Muscle layer of colon (tissue), 2 donors: ENCODE data around the gene DOK5.

Experiments
- H3K27ac ChIP-seq: one replicate; pipeline ENCODE4 v1.7.0; 2013; ENCODE audit warnings: low read depth, mild to moderate bottlenecking, low read length, moderate library complexity
- H3K27me3 ChIP-seq, 2 donors: one replicate each; pipeline ENCODE4 v1.7.0; 2013; ENCODE audit warnings: low read length in 2 of 2, mild to moderate bottlenecking in 2 of 2; ENCODE audit not compliant: insufficient read depth in 2 of 2, control insufficient read depth in 1 of 2
- H3K36me3 ChIP-seq: one replicate; pipeline ENCODE4 v1.7.0; 2013; ENCODE audit warnings: mild to moderate bottlenecking, low read length; ENCODE audit not compliant: insufficient read depth
- H3K4me1 ChIP-seq: one replicate; pipeline ENCODE4 v1.7.0; 2013; ENCODE audit warnings: mild to moderate bottlenecking, low read length; ENCODE audit not compliant: insufficient read depth
- H3K4me3 ChIP-seq, 2 donors: one replicate each; pipeline ENCODE4 v1.7.0; 2013; ENCODE audit warnings: low read length in 2 of 2, low read depth in 1 of 2, mild to moderate bottlenecking in 1 of 2, moderate library complexity in 1 of 2
- H3K9ac ChIP-seq: one replicate; pipeline ENCODE4 v1.7.0; 2013; ENCODE audit warnings: low read length
- H3K9me3 ChIP-seq: one replicate; pipeline ENCODE4 v1.7.0; 2013; ENCODE audit warnings: mild to moderate bottlenecking, low read length
- donor health status: abdominal sarcoma.
- donor health status: Adenocarcinoma of cecum.

Gene DOK5

DNA sequence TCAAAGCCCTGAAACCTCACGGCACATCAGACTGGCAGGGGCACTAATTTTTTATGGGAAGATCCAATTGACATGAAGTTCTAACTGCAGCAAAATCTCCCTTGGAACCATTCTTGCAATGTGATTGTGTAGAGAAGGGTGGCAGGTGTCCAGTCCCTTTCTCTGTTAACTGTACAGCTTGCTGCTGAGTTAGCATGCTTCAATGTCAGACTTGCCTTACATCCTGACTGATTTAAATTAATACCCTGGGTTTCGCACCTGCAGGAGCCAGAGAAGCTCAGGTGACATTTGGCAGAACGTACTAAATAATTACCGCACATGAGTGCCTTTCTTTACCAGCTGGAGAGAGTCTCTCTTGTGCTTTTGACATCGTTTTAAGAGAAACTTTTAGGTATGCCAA is 123.0 kb downstream of the DOK5 start:
- H3K9ac ChIP-seq: no peak overlapping the region
- H3K27me3 ChIP-seq: no peaks in the 10 kb centered on the region
- no peak overlapping the region for H3K4me3 ChIP-seq
- H3K27ac ChIP-seq: no peak overlapping the region
- H3K36me3 ChIP-seq: no peaks in the 10 kb centered on the region
- H3K4me1 ChIP-seq: no peaks in the 10 kb centered on the region
- no peaks in the 10 kb centered on the region for H3K9me3 ChIP-seq

DNA sequence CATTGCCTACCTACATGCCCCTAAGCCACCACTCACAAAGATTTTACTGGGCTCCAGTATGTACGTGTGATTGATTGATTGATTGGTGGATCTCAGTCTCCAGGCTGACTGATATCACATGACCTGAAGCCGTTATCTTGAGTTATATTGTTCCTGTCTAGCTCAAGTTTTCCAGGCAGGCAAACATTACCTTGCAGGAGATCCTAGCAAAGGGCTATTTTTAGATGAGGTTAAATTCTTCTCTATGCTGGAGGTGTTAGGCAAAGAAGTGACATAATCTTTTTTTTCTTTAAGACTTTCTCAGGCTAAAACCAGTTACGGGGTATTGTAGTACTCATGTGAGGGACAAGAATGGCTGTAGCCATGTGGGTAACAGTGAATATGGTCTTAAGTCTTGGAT is 125.2 kb downstream of the DOK5 start:
- no peaks in the 10 kb centered on the region for H3K9me3 ChIP-seq
- no peak overlapping the region for H3K4me3 ChIP-seq
- H3K27me3 ChIP-seq: no peaks in the 10 kb centered on the region
- H3K27ac ChIP-seq: no peak overlapping the region
- H3K4me1 ChIP-seq: no peaks in the 10 kb centered on the region
- H3K36me3 ChIP-seq: no peaks in the 10 kb centered on the region
- no peak overlapping the region for H3K9ac ChIP-seq

DNA sequence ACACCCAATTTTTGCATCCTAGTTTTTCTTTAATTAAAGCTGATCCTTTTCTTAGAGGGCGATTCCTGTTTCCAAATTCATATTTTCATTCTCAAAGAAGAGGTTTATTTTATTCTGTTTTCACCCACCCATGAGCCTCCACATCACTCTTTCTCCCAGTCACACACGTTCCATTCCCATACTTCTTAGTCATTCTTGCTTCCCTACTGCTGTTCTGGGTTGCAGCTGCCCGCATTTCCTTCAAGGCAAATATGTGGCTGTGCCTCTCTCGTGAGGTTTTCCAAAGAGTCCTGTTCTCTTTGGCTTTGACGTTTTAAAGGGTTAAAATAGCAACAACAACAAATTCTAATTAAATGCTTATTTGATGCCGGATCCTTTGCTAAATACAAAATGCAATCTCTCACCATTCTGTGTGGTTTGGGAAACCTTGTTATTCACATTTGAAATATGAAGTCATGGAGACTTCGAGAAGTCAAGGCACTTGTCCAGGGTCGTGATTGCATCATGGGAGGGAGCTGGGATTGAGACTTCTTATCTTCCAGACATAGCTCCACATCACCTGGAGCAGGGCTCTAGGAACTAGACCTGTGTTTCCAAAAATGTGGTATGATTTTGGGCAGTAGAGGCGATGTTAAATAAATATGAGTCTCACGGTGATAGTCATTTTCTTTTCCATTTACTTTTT is 126.6 kb downstream of the DOK5 start:
- Histone ChIP-seq H3K27ac (no peak overlapping the region), H3K4me3 (no peak overlapping the region), H3K9ac (no peak overlapping the region), H3K4me1 (no peaks in the 10 kb centered on the region), H3K36me3 (no peaks in the 10 kb centered on the region), H3K9me3 (no peaks in the 10 kb centered on the region), H3K27me3 (no peaks in the 10 kb centered on the region)

DNA sequence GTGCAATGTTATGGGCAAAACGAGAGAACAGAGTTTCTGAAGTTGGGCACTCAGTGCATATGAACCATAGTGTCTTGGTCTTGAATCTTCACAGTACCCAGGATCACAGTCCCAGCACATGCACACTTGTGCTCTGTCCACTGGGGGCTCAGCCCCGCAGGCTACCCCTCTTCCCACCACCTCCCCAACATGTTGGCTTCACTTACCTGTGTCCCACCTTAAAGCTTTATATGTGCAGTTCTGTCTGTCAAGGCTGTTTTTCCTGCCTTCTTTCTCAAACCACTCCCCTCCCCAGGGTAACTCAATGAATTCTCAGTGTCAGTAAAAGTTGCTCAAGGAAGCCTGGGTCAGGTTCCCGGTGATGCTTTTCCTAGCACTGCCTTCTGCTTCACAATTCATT is 129.9 kb downstream of the DOK5 start:
- H3K4me3 ChIP-seq: no peak overlapping the region
- no peak overlapping the region for H3K9ac ChIP-seq
- no peaks in the 10 kb centered on the region for H3K4me1 ChIP-seq
- H3K9me3 ChIP-seq: no peaks in the 10 kb centered on the region
- no peak overlapping the region for H3K27ac ChIP-seq
- H3K27me3 ChIP-seq: no peaks in the 10 kb centered on the region
- peaks cover under 1% of the 10 kb centered on the region for H3K36me3 ChIP-seq

DNA sequence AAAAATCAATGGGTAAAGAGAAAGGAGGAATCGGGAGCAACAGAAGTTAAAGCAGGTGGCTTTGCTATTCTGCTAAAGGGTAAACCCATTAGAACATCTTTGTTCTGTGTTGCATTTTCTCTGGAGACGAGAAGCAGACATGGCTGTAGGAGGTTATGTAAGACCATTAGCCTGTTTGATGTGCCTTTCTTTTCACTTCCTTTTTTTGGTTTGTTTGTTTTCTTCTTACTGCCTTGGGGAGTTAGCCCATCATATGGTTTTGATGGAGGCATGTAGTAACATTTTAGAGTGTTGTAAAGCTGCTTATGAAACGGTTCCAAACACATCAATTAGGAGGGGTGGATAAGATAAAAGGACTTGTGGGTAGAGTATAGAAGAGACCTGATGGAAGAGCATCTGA is 131.0 kb downstream of the DOK5 start:
- Histone ChIP-seq H3K4me1 (no peaks in the 10 kb centered on the region), H3K4me3 (no peak overlapping the region), H3K9me3 (no peaks in the 10 kb centered on the region), H3K27ac (no peak overlapping the region), H3K9ac (no peak overlapping the region), H3K36me3 (peaks cover 6% of the 10 kb centered on the region), H3K27me3 (no peaks in the 10 kb centered on the region)

DNA sequence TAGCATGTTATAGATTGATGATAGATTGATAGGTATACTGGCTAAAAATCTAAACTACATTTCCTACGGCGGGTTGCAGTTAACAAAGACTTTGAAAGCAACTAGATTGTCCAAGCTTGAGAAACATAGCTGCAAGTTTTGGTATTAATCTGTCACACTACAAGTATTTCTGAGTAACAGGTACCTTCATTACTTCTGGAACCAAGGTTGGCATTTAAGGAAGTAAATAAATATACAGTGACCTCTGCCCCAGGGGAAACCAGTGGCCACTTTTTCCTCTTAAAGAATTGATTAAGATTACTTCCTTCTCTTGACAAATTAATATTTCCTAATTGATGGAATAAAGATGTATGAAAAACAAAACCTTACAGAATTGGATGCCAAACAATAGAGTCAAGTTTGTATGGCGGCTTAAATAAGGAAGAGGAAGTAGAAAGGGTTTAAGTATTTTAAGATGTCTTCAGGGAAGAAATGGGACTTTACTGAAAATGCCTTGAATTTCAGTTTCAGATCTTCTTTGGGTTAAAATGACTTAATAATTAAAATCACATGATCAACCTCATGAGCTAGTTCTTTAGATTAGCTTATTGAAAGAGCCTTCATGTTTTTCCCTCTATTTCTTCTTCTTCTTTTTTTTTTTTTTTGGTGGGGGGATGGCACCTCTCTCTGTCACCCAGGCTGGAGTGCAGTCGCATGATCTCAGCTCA is 132.8 kb downstream of the DOK5 start:
- Histone ChIP-seq H3K9me3 (no peaks in the 10 kb centered on the region), H3K9ac (no peak overlapping the region), H3K4me1 (no peaks in the 10 kb centered on the region), H3K27me3 (no peaks in the 10 kb centered on the region), H3K36me3 (peaks cover 6% of the 10 kb centered on the region), H3K4me3 (no peak overlapping the region), H3K27ac (no peak overlapping the region)

DNA sequence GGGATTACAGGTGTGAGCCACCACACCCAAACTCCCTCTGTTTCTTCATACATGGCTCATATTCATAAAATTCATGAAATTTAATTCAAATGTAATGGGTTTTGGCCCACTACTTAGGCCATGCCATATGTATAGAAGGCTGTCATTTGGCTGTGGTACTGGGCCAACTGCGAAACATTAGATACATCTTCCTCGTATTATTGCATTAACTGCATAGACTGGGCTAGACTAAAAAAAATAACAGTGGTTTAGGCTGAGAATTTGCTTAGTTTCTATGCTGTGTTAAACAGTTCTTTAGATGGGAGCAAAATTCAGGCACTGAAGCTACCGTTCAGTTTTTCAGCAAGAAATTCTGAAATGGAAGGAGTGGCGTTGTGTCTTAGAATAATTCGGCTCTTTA is 133.6 kb downstream of the DOK5 start:
- Histone ChIP-seq H3K27ac (no peak overlapping the region), H3K4me1 (no peaks in the 10 kb centered on the region), H3K9me3 (no peaks in the 10 kb centered on the region), H3K36me3 (peaks cover 6% of the 10 kb centered on the region), H3K9ac (no peak overlapping the region), H3K4me3 (no peak overlapping the region), H3K27me3 (no peaks in the 10 kb centered on the region)

DNA sequence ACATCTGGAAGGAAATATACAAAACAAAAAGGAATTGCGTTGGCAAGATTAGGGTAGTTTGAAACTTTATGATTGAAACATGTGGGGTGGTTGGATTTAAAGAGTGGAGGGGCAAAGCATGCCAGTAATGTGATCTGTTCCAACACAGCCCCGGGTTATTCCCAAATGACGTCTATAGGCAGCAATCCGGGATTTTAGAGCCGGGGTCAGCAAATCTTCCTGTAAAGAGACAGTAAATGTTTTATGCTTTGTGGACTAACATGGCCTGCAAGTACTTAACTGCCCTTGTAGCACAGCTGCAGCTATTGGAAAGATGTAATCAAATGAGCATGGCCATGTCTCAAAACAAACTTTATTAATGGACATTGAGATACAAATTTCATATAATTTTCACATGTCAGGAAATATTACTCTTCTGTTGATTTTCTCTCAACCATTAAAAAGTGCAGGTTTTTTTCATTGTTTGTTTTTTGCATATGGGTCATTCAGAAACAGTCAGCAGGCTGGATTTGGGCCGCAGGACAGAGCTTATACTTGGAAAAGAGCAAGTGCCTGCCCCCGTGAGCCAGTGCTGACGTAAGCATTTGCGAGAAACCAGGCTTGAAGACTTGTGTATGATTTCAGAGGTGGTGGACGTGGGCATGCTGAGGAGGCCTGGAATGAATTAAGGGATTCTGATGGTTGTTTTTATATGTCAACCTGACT is 136.5 kb downstream of the DOK5 start:
- Histone ChIP-seq H3K27ac (no peak overlapping the region), H3K36me3 (peaks cover 6% of the 10 kb centered on the region), H3K4me1 (no peaks in the 10 kb centered on the region), H3K9ac (no peak overlapping the region), H3K27me3 (no peaks in the 10 kb centered on the region), H3K4me3 (no peak overlapping the region), H3K9me3 (no peaks in the 10 kb centered on the region)

DNA sequence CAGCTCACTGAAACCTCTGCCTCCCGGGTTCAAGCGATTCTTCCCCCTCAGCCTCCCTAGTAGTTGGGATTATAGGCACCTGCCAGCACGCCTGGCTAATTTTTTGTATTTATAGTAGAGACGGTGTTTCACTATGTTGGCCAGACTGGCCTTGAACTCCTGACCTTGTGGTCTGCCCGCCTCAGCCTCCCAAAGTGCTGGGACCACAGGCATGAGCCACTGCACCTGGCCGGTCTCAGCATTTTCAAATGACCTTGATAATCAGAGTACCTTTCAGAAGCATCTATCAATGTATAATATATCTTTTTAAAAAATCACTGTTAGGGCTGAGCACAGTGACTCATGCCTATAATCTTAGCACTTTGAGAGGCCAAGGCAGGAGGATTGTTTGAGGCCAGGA is 143.0 kb downstream of the DOK5 start:
- Histone ChIP-seq H3K27me3 (no peaks in the 10 kb centered on the region), H3K4me1 (no peaks in the 10 kb centered on the region)

DNA sequence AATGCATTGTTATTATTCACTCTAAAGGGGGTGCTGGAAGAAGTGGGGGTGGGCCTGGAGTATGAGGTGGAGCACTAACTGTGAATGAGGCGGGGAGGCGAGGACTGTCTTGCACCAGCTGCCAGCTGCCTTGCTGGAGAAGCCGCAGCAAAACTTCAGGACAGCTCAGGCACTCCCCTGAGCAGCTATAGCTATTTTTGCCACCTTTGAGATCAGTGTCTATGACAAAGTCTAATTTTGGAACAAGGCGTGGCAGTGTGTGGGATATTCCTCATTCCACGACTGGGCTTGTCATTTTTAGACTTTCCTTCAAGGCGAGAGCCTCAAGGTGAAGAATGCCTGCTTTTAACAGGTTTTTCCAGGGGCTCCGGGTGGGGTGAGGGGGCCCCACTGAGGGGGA is 143.8 kb downstream of the DOK5 start:
- Histone ChIP-seq H3K27ac (no peak overlapping the region), H3K9ac (no peak overlapping the region), H3K36me3 (no peaks in the 10 kb centered on the region), H3K4me1 (no peaks in the 10 kb centered on the region), H3K4me3 (no peak overlapping the region), H3K9me3 (no peaks in the 10 kb centered on the region), H3K27me3 (no peaks in the 10 kb centered on the region)

More for the DNA sequence above, 143.0 kb downstream of the DOK5 start:
- no peak overlapping the region for H3K4me3 ChIP-seq
- H3K27ac ChIP-seq: no peak overlapping the region
- no peaks in the 10 kb centered on the region for H3K9me3 ChIP-seq
- no peak overlapping the region for H3K9ac ChIP-seq
- no peaks in the 10 kb centered on the region for H3K36me3 ChIP-seq

DNA sequence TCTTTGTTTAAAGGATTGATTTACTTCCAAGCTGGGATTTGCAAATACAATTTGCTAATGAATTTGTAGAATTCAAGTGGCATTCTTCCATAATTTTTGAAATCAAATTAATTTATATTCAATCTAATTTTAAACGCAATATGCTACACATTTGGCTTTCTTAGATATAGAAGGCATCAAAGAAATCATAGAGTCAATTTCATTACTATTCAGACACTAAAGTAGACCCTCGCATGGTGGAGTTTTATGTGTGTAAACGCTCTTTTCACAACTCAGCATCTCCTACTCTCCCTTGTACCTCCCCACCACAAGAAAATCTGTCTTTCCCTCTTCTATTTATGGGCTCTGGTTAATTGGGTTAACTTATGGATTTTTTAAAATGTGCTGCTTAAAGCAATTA is 144.3 kb downstream of the DOK5 start:
- Histone ChIP-seq H3K36me3 (no peaks in the 10 kb centered on the region), H3K9ac (no peak overlapping the region), H3K27me3 (no peaks in the 10 kb centered on the region), H3K4me1 (no peaks in the 10 kb centered on the region), H3K4me3 (no peak overlapping the region), H3K27ac (no peak overlapping the region), H3K9me3 (no peaks in the 10 kb centered on the region)
